SK-N-SH (cell line): Measurements from ENCODE around the gene TBC1D2. TPM values are rescaled to one million over a fixed set of nuclear protein-coding genes. Genes with fewer than 3 reads are reported as not detected.

ENCODE experiments used
- CTCF ChIA-PET: fragments of 300-600, 350-600 bp; formaldehyde crosslinking; extraction: SDS; loops from one replicate; lab custom pipeline; 2021; lab: Yijun Ruan, JAX
- POLR2A ChIA-PET: fragments of 350-600 bp; sonication (Branson Sonifier 250); formaldehyde crosslinking; extraction: SDS; loops from one replicate; lab custom pipeline; 2020; ENCODE audit warnings: antibody characterized with exemption, inconsistent platforms; lab: Yijun Ruan, JAX
- DNase-seq: peaks from one replicate; pipeline ENCODE4 v3.0.0; 2012
- H2AFZ ChIP-seq: fragments of 200-600 bp; sonication (generic); 2 replicates; pipeline ENCODE4 v1.8.1; 2016; ENCODE audit warnings: antibody characterized with exemption, mild to moderate bottlenecking, low read depth
- H3F3A ChIP-seq: fragments of 200-600 bp; sonication (generic); replicated peaks from 2 replicates; pipeline ENCODE3; 2016; ENCODE audit warnings: antibody characterized with exemption, mild to moderate bottlenecking; ENCODE audit not compliant: insufficient read depth
- H3K27ac ChIP-seq, 2 experiments: fragments of 200-500 bp in 1 of 2; fragments of 200-600 bp in 1 of 2; sonication (Bioruptor generic) in 1 of 2; sonication (generic), shearing (Covaris generic) in 1 of 2; 2 replicates each; pipeline versions ENCODE4 v1.5.1 to v1.6.1; 2014 to 2016; ENCODE audit warnings: low read depth in 2 of 2, inconsistent platforms in 1 of 2, low read length in 1 of 2, mild to moderate bottlenecking in 1 of 2, mixed read lengths in 1 of 2
- H3K27me3 ChIP-seq: fragments of 200-600 bp; sonication (generic), shearing (Covaris generic); 2 replicates; pipeline ENCODE4 v1.6.1; 2016; ENCODE audit warnings: mixed run types; ENCODE audit not compliant: insufficient read depth
- H3K36me3 ChIP-seq, 2 experiments: fragments of 200-500 bp in 1 of 2; fragments of 200-600 bp in 1 of 2; sonication (Bioruptor generic) in 1 of 2; sonication (generic) in 1 of 2; replicated peaks in 1 of 2; 2 replicates each; pipeline versions ENCODE3 to v1.5.1; 2014 to 2016; ENCODE audit warnings: low read length in 1 of 2, mild to moderate bottlenecking in 1 of 2; ENCODE audit not compliant: insufficient read depth in 2 of 2, control insufficient read depth in 1 of 2
- H3K4me1 ChIP-seq, 2 experiments: fragments of 200-500 bp in 1 of 2; fragments of 200-600 bp in 1 of 2; sonication (Bioruptor generic) in 1 of 2; sonication (generic), shearing (Covaris generic) in 1 of 2; 2 replicates each; pipeline versions ENCODE4 v1.5.1 to v1.6.1; 2014 to 2016; ENCODE audit warnings: low read depth in 1 of 2, low read length in 1 of 2, mixed run types in 1 of 2; ENCODE audit not compliant: insufficient read depth in 2 of 2, control insufficient read depth in 1 of 2
- H3K4me2 ChIP-seq: fragments of 200-600 bp; sonication (generic), shearing (Covaris generic); 2 replicates; pipeline ENCODE4 v1.6.1; 2017; ENCODE audit warnings: mixed run types
- H3K4me3 ChIP-seq, 2 experiments: fragments of 200-500 bp in 1 of 2; fragments of 200-600 bp in 1 of 2; sonication (Bioruptor generic) in 1 of 2; sonication (generic), shearing (Covaris generic) in 1 of 2; 2 replicates each; pipeline versions ENCODE4 v1.5.1 to v1.8.1; 2014 to 2016; ENCODE audit warnings: low read depth in 2 of 2, inconsistent platforms in 1 of 2, low read length in 1 of 2, mild to moderate bottlenecking in 1 of 2, mixed read lengths in 1 of 2, moderate library complexity in 1 of 2
- H3K79me2 ChIP-seq: fragments of 200-600 bp; sonication (generic); 2 replicates; pipeline ENCODE4 v1.8.1; 2017; ENCODE audit warnings: mild to moderate bottlenecking; ENCODE audit not compliant: insufficient read depth
- H3K9ac ChIP-seq: fragments of 200-600 bp; sonication (generic); 2 replicates; pipeline ENCODE4 v1.6.1; 2017; ENCODE audit warnings: mixed run types
- H3K9me2 ChIP-seq: fragments of 200-600 bp; sonication (generic); 2 replicates; pipeline ENCODE4 v1.6.1; 2017; ENCODE audit warnings: mixed run types
- H3K9me3 ChIP-seq: fragments of 200-600 bp; sonication (generic); 2 replicates; pipeline ENCODE4 v1.6.1; 2017; ENCODE audit warnings: mixed run types, mild to moderate bottlenecking, moderate library complexity
- H4K20me1 ChIP-seq: fragments of 200-600 bp; sonication (generic); 2 replicates; pipeline ENCODE4 v1.6.1; 2017; ENCODE audit warnings: mild to moderate bottlenecking, mixed run types; ENCODE audit not compliant: insufficient read depth
- CHD2 ChIP-seq: fragments of 150-350 bp; IDR thresholded peaks from 2 replicates; pipeline ENCODE4 v1.6.1; 2018; ENCODE audit warnings: low read length; ENCODE audit not compliant: partially characterized antibody
- ELF1 ChIP-seq: IDR thresholded peaks from 2 replicates; pipeline ENCODE4 v1.4.0; 2012
- EP300 ChIP-seq, 2 experiments: IDR thresholded peaks; 2 replicates each; pipeline versions ENCODE4 v1.4.0 to v1.6.1; 2012; ENCODE audit warnings: borderline replicate concordance in 1 of 2, low read depth in 1 of 2, low read length in 1 of 2
- FOSL2 ChIP-seq: IDR thresholded peaks from 2 replicates; pipeline ENCODE4 v1.4.0; 2012; ENCODE audit warnings: low read depth, mild to moderate bottlenecking, moderate library complexity, borderline replicate concordance
- GABPA ChIP-seq: IDR thresholded peaks from 2 replicates; pipeline ENCODE4 v1.4.0; 2012; ENCODE audit warnings: low read depth, mild to moderate bottlenecking
- GATA2 ChIP-seq: sonication (generic); formaldehyde crosslinking; IDR thresholded peaks from 2 replicates; pipeline ENCODE4 v1.5.0; 2020; ENCODE audit warnings: mild to moderate bottlenecking, missing genetic modification reagents
- MXI1 ChIP-seq: IDR thresholded peaks from 2 replicates; pipeline ENCODE4 v1.6.1; 2012; ENCODE audit warnings: mild to moderate bottlenecking, low read depth, low read length, improper control_type of control experiment
- POLR2AphosphoS5 ChIP-seq: IDR thresholded peaks from 2 replicates; pipeline ENCODE4 v1.6.1; 2012; ENCODE audit warnings: low read depth, low read length
- RAD21 ChIP-seq: IDR thresholded peaks from 2 replicates; pipeline ENCODE4 v1.6.1; 2012; ENCODE audit warnings: mild to moderate bottlenecking, low read length
- RFX5 ChIP-seq: IDR thresholded peaks from 2 replicates; pipeline ENCODE4 v1.6.1; 2012; ENCODE audit warnings: mild to moderate bottlenecking, improper control_type of control experiment, low read length
- RXRA ChIP-seq: IDR thresholded peaks from 2 replicates; pipeline ENCODE4 v1.4.0; 2012; ENCODE audit warnings: low read depth, mild to moderate bottlenecking, borderline replicate concordance
- SIN3A ChIP-seq: IDR thresholded peaks from 2 replicates; pipeline ENCODE4 v1.6.1; 2012; ENCODE audit warnings: low read depth, mild to moderate bottlenecking, low read length, moderate library complexity, borderline replicate concordance
- SMC3 ChIP-seq: IDR thresholded peaks from 2 replicates; pipeline ENCODE4 v1.6.1; 2012; ENCODE audit warnings: low read depth, low read length, improper control_type of control experiment
- YY1 ChIP-seq: IDR thresholded peaks from 2 replicates; pipeline ENCODE4 v1.4.0; 2012; ENCODE audit warnings: low read depth, mild to moderate bottlenecking
- WGBS: methylation state at CpG from one replicate; pipeline ENCODE4 v1.1.6; 2017; ENCODE audit warnings: low lambda C conversion rate; 5-methylcytosine and 5-hydroxymethylcytosine counted together
- polyA plus RNA-seq, 3 experiments: library from polyadenylated mRNA; depleted of rRNA; stranded (reverse); fragments of >200 nt; gene quantifications; 2 replicates each; pipeline ENCODE4 v1.2.3, GENCODE V29; 2012
- TF ChIP-seq, protein P1 (sequence below): IDR thresholded peaks from 2 replicates; pipeline ENCODE4 v1.4.0; 2012; ENCODE audit warnings: low read depth
- TF ChIP-seq, protein P2 (sequence below): fragments of 150-350 bp; IDR thresholded peaks from 2 replicates; pipeline ENCODE4 v1.6.1; 2016; ENCODE audit warnings: mild to moderate bottlenecking, low read depth, low read length
- TF ChIP-seq, protein P3 (sequence below): IDR thresholded peaks from 2 replicates; pipeline ENCODE4 v1.4.0; 2012; ENCODE audit warnings: low read depth, borderline replicate concordance

Gene TBC1D2
- polyA plus RNA-seq, 1 of the 3 experiments (the other 2 are of a cell fraction) = 5.6 TPM

DNA sequence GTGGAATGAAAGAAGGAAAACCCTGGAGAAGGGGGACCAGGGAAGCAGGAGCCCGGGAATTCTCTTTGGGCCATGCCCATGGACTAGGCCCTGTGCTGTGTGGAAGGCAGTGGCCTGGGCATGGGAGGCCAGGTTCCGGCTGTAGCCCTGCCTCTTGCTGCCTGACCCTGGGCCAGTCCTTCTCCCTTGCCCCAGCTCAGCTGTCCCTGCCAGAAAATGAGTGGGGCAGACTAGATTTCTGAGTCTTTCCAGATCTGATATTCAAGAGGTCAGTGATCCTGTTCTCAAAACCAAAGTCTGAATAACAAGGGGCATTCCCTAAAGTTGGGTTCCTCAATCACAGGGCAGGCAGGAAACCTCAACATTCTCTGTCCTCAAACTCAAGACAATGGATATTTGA lies 38.2 kb downstream of the TBC1D2 start:
- CTCF ChIA-PET = interaction anchor here (1.0 to 4.8 kb wide), 6 partner anchors 11 to 293 kb away, joined by 3 to 25 read pairs (median 12); partner anchors contain the start of gene TRIM14
- H3K4me2 ChIP-seq = no peak overlapping the region
- POLR2A ChIA-PET = no interaction called here
- no peaks in the 10 kb centered on the region for H3K9me2 ChIP-seq
- H3K36me3 ChIP-seq = peaks cover 0 to 2% of the 10 kb centered on the region in 2 experiments
- no peak overlapping the region for H3K4me3 ChIP-seq
- no peak for TF ChIP-seq RAD21
- no peak for TF ChIP-seq MXI1
- TF ChIP-seq, protein P1, sequence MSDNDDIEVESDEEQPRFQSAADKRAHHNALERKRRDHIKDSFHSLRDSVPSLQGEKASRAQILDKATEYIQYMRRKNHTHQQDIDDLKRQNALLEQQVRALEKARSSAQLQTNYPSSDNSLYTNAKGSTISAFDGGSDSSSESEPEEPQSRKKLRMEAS = no peak
- TF ChIP-seq EP300 (IDR thresholded peaks at IDR 0.05; ENCODE audit: borderline replicate concordance in 1 of 2, low read depth in 1 of 2, low read length in 1 of 2) = no peak
- TF ChIP-seq, protein P2, sequence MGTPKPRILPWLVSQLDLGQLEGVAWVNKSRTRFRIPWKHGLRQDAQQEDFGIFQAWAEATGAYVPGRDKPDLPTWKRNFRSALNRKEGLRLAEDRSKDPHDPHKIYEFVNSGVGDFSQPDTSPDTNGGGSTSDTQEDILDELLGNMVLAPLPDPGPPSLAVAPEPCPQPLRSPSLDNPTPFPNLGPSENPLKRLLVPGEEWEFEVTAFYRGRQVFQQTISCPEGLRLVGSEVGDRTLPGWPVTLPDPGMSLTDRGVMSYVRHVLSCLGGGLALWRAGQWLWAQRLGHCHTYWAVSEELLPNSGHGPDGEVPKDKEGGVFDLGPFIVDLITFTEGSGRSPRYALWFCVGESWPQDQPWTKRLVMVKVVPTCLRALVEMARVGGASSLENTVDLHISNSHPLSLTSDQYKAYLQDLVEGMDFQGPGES = no peak
- TF ChIP-seq FOSL2 = no peak
- TF ChIP-seq SIN3A = no peak
- no peak for TF ChIP-seq GATA2 (CRISPR knock-in tag)
- no peak for TF ChIP-seq ELF1
- no peak for TF ChIP-seq YY1
- TF ChIP-seq SMC3 = no peak
- TF ChIP-seq RXRA = no peak
- TF ChIP-seq GABPA = no peak
- TF ChIP-seq, protein P3, sequence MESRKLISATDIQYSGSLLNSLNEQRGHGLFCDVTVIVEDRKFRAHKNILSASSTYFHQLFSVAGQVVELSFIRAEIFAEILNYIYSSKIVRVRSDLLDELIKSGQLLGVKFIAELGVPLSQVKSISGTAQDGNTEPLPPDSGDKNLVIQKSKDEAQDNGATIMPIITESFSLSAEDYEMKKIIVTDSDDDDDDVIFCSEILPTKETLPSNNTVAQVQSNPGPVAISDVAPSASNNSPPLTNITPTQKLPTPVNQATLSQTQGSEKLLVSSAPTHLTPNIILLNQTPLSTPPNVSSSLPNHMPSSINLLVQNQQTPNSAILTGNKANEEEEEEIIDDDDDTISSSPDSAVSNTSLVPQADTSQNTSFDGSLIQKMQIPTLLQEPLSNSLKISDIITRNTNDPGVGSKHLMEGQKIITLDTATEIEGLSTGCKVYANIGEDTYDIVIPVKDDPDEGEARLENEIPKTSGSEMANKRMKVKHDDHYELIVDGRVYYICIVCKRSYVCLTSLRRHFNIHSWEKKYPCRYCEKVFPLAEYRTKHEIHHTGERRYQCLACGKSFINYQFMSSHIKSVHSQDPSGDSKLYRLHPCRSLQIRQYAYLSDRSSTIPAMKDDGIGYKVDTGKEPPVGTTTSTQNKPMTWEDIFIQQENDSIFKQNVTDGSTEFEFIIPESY = no peak
- no peak for TF ChIP-seq CHD2
- TF ChIP-seq, all 33 proteins: peak for 0
- Histone ChIP-seq H3K4me1 (no peaks in the 10 kb centered on the region), H4K20me1 (no peaks in the 10 kb centered on the region), H3K9me3 (no peaks in the 10 kb centered on the region), H2AFZ (no peak overlapping the region), H3K9ac (no peak overlapping the region), H3F3A (no peaks in the 10 kb centered on the region), H3K27ac (no peak overlapping the region), H3K79me2 (no peaks in the 10 kb centered on the region), H3K27me3 (no peaks in the 10 kb centered on the region)
- 100% methylated on average over 1 of the region's 2 CpGs for WGBS
- DNase-seq = no peak

GRCh38 chr9:98216391-98216790 lies 39.1 kb downstream of the TBC1D2 start:
- H3K36me3 ChIP-seq = peaks cover 0 to 2% of the 10 kb centered on the region in 2 experiments
- no peaks in the 10 kb centered on the region for H3F3A ChIP-seq
- 89% methylated on average over 2 of the region's 3 CpGs for WGBS
- no peaks in the 10 kb centered on the region for H3K9me2 ChIP-seq
- CTCF ChIA-PET = interaction anchor here (0.8 to 4.8 kb wide), 9 partner anchors 10 to 559 kb away, joined by 3 to 25 read pairs (median 7); partner anchors contain the start of gene TRIM14
- no peak for TF ChIP-seq RFX5
- no peak for TF ChIP-seq SIN3A
- TF ChIP-seq MXI1 = no peak
- no peak for TF ChIP-seq POLR2AphosphoS5
- TF ChIP-seq YY1 = no peak
- TF ChIP-seq RXRA = no peak
- TF ChIP-seq, all 33 proteins: peak for 0
- Histone ChIP-seq H3K27ac (no peak overlapping the region), H3K27me3 (no peaks in the 10 kb centered on the region), H3K4me2 (no peak overlapping the region), H3K4me1 (no peaks in the 10 kb centered on the region), H3K79me2 (no peaks in the 10 kb centered on the region), H3K4me3 (no peak overlapping the region), H2AFZ (no peak overlapping the region), H3K9me3 (no peaks in the 10 kb centered on the region), H3K9ac (no peak overlapping the region), H4K20me1 (no peaks in the 10 kb centered on the region)
- no peak for DNase-seq
- POLR2A ChIA-PET = no interaction called here
